Measurements from ENCODE around the gene NPC2. TPM values are rescaled to one million over a fixed set of nuclear protein-coding genes. Genes with fewer than 3 reads are reported as not detected.

NPC2 gene
- total RNA-seq, 1 experiment from 2014 or later = 141 TPM

DNA sequence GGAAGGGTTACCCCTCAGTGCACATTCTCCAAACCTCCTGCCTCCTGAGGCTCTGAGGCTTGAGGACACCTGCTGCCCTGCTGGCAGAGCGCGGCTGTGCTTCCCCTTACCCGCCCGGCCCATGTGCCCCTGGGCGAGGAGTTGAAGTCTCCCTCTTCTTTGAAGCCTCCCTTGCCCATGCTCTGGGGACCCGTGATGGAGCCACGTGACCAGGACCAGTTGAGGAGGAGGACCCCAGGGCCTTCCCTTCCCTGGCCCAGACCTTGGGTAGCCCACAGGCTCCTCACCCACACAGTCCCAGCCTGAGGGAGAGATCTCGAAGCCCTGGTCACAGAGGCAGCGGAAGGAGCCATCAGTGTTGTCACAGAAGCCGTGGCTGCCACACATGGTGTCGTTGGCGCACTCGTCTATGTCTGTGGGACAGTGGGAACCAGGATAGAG is 13.3 kb upstream of the NPC2 start:
- no peak for DNase-seq (ENCODE audit: low read depth, low spot score)
- ChIA-PET POLR2A (no interaction called here), CTCF (no interaction called here)
- Histone ChIP-seq H3K4me3 (ENCODE audit: low read depth in 2 of 2, low read length in 2 of 2) (no peak overlapping the region), H3K36me3 (ENCODE audit: control insufficient read depth, insufficient read depth, low read length) (no peaks in the 10 kb centered on the region), H3K4me1 (ENCODE audit: control insufficient read depth, insufficient read depth, low read length) (no peaks in the 10 kb centered on the region), H3K27ac (ENCODE audit: low read length) (no peak overlapping the region), H3K9me3 (ENCODE audit: control insufficient read depth, insufficient read depth, low read depth, low read length) (no peaks in the 10 kb centered on the region), H3K27me3 (ENCODE audit: control insufficient read depth, insufficient read depth, low read length) (no peaks in the 10 kb centered on the region)
- intact Hi-C loops (cut with micrococcal nuclease; ENCODE audit: unreplicated experiment) = no loop called here
- in situ Hi-C loops (cut with HindIII; ENCODE audit: low pct_unique_long_range_greater_than_20kb, low sequenced_read_pairs) = no loop called here
- ATAC-seq = no peak
- TF ChIP-seq POLR2AphosphoS5 (IDR thresholded peaks at IDR 0.05; ENCODE audit: low read depth, low read length) (no peak), TCF7L2 (IDR thresholded peaks at IDR 0.05; ENCODE audit: low read depth, low read length) (no peak), SIN3A (IDR thresholded peaks at IDR 0.05; ENCODE audit: borderline replicate concordance, insufficient read depth, low read depth, low read length) (no peak)
- TF ChIP-seq, protein P1, sequence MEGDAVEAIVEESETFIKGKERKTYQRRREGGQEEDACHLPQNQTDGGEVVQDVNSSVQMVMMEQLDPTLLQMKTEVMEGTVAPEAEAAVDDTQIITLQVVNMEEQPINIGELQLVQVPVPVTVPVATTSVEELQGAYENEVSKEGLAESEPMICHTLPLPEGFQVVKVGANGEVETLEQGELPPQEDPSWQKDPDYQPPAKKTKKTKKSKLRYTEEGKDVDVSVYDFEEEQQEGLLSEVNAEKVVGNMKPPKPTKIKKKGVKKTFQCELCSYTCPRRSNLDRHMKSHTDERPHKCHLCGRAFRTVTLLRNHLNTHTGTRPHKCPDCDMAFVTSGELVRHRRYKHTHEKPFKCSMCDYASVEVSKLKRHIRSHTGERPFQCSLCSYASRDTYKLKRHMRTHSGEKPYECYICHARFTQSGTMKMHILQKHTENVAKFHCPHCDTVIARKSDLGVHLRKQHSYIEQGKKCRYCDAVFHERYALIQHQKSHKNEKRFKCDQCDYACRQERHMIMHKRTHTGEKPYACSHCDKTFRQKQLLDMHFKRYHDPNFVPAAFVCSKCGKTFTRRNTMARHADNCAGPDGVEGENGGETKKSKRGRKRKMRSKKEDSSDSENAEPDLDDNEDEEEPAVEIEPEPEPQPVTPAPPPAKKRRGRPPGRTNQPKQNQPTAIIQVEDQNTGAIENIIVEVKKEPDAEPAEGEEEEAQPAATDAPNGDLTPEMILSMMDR (IDR thresholded peaks at IDR 0.05) = no peak
- TF ChIP-seq, protein P2, sequence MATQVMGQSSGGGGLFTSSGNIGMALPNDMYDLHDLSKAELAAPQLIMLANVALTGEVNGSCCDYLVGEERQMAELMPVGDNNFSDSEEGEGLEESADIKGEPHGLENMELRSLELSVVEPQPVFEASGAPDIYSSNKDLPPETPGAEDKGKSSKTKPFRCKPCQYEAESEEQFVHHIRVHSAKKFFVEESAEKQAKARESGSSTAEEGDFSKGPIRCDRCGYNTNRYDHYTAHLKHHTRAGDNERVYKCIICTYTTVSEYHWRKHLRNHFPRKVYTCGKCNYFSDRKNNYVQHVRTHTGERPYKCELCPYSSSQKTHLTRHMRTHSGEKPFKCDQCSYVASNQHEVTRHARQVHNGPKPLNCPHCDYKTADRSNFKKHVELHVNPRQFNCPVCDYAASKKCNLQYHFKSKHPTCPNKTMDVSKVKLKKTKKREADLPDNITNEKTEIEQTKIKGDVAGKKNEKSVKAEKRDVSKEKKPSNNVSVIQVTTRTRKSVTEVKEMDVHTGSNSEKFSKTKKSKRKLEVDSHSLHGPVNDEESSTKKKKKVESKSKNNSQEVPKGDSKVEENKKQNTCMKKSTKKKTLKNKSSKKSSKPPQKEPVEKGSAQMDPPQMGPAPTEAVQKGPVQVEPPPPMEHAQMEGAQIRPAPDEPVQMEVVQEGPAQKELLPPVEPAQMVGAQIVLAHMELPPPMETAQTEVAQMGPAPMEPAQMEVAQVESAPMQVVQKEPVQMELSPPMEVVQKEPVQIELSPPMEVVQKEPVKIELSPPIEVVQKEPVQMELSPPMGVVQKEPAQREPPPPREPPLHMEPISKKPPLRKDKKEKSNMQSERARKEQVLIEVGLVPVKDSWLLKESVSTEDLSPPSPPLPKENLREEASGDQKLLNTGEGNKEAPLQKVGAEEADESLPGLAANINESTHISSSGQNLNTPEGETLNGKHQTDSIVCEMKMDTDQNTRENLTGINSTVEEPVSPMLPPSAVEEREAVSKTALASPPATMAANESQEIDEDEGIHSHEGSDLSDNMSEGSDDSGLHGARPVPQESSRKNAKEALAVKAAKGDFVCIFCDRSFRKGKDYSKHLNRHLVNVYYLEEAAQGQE (IDR thresholded peaks at IDR 0.05; ENCODE audit: insufficient read depth in 1 of 2, low read depth in 2 of 2, low read length in 1 of 2) = no peak
- BruUV-seq (replicated peaks) = no TSS peak

DNA sequence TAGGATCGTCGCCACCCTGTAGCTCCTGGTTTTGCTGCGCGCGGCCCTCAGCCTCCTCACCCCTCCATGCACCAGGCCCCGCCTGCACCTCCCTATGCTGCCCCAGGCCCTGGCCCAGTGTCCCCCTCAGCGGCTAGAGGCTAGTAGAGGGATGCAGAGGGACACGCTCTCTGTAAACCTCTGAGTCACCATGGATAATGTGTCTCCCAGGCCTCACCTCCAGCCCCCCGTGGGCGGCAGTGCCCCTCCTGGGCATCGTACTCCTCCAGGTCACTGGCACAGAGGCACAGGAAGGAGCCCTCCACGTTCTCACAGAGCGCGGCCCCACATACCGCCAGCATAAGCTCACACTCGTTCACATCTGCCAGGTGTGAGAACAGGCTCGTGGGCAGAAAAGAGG is 12.7 kb upstream of the NPC2 start:
- no peak for TF ChIP-seq SIN3A (IDR thresholded peaks at IDR 0.05; ENCODE audit: borderline replicate concordance, insufficient read depth, low read depth, low read length)
- TF ChIP-seq TCF7L2 (IDR thresholded peaks at IDR 0.05; ENCODE audit: low read depth, low read length) = no peak
- TF ChIP-seq, protein P1 (IDR thresholded peaks at IDR 0.05) = no peak
- TF ChIP-seq, protein P2 (IDR thresholded peaks at IDR 0.05; ENCODE audit: insufficient read depth in 1 of 2, low read depth in 2 of 2, low read length in 1 of 2) = no peak
- TF ChIP-seq POLR2AphosphoS5 (IDR thresholded peaks at IDR 0.05; ENCODE audit: low read depth, low read length) = no peak
- Histone ChIP-seq H3K9me3 (ENCODE audit: control insufficient read depth, insufficient read depth, low read depth, low read length) (no peaks in the 10 kb centered on the region), H3K4me3 (ENCODE audit: low read depth in 2 of 2, low read length in 2 of 2) (no peak overlapping the region), H3K36me3 (ENCODE audit: control insufficient read depth, insufficient read depth, low read length) (no peaks in the 10 kb centered on the region), H3K27me3 (ENCODE audit: control insufficient read depth, insufficient read depth, low read length) (no peaks in the 10 kb centered on the region), H3K4me1 (ENCODE audit: control insufficient read depth, insufficient read depth, low read length) (no peaks in the 10 kb centered on the region), H3K27ac (ENCODE audit: low read length) (no peak overlapping the region)
- in situ Hi-C loops (cut with HindIII; ENCODE audit: low pct_unique_long_range_greater_than_20kb, low sequenced_read_pairs) (no loop called here), intact Hi-C loops (cut with micrococcal nuclease; ENCODE audit: unreplicated experiment) (no loop called here)
- DNase-seq (ENCODE audit: low read depth, low spot score) = no peak
- ChIA-PET POLR2A (no interaction called here), CTCF (no interaction called here)
- no TSS peak for BruUV-seq (replicated peaks)
- ATAC-seq = no peak
